GM13976 (cell line): ENCODE measurements around the gene DUSP16.
"Not testable (repeated sequence)": the region's sequence is repeated elsewhere in the genome, so short reads cannot be mapped to it uniquely, and the experiment has no call there.

ENCODE experiments used
- DNase-seq: peaks from one replicate; pipeline ENCODE4 v3.0.0; 2012; ENCODE audit warnings: low spot score
- in situ Hi-C: fragments of 300-500 bp; cut with MboI; formaldehyde crosslinking; loops from one replicate; pipeline ENCODE4 v1.12.0; 2022; ENCODE audit warnings: low sequenced_read_pairs, mixed read lengths, inconsistent platforms; ENCODE audit not compliant: unreplicated experiment
- TF ChIP-seq, protein P1 (sequence below): IDR thresholded peaks from 2 replicates; pipeline ENCODE4 v1.5.1; 2012; ENCODE audit warnings: borderline replicate concordance, mild to moderate bottlenecking; ENCODE audit not compliant: insufficient read depth; ENCODE audit errors: extremely low read depth, missing control alignments, control extremely low read depth

DUSP16 gene

GRCh38 chr12:12592930-12593329 is 30.3 kb upstream of the DUSP16 start:
- TF ChIP-seq, protein P1, sequence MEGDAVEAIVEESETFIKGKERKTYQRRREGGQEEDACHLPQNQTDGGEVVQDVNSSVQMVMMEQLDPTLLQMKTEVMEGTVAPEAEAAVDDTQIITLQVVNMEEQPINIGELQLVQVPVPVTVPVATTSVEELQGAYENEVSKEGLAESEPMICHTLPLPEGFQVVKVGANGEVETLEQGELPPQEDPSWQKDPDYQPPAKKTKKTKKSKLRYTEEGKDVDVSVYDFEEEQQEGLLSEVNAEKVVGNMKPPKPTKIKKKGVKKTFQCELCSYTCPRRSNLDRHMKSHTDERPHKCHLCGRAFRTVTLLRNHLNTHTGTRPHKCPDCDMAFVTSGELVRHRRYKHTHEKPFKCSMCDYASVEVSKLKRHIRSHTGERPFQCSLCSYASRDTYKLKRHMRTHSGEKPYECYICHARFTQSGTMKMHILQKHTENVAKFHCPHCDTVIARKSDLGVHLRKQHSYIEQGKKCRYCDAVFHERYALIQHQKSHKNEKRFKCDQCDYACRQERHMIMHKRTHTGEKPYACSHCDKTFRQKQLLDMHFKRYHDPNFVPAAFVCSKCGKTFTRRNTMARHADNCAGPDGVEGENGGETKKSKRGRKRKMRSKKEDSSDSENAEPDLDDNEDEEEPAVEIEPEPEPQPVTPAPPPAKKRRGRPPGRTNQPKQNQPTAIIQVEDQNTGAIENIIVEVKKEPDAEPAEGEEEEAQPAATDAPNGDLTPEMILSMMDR, result no peak

GRCh38 chr12:12590961-12591360 is 28.3 kb upstream of the DUSP16 start:
- TF ChIP-seq, protein P1, result no peak
- in situ Hi-C loops, result no loop called here
- DNase-seq, result no peak

More at GRCh38 chr12:12592930-12593329, 30.3 kb upstream of the DUSP16 start:
- DNase-seq, result no peak
- in situ Hi-C loops, result no loop called here

DNA sequence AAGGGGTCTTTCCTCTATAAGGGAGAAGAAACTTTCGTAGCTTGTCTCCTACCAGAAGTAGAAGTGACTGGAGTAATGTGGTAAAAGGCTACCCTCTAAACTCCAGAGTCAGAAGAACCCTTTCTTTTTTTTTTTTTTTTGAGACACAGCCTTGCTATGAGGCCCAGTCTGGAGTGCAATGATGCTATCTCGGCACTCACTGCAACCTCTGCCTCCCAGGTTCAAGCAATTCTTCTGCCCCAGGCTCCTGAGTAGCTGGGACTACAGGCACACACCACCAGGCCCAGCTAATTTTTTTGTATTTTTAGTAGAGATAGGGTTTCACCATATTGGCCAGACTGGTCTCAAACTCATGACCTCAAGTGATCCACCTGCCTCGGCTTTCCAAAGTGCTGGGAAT is 25.8 kb upstream of the DUSP16 start:
- in situ Hi-C loops, DNase-seq: not testable (repeated sequence)

- no peak for DNase-seq
- in situ Hi-C loops, result no loop called here
- TF ChIP-seq, protein P1, result no peak
Measured at GRCh38 chr12:12587878-12588277, 25.2 kb upstream of the DUSP16 start.

DNA sequence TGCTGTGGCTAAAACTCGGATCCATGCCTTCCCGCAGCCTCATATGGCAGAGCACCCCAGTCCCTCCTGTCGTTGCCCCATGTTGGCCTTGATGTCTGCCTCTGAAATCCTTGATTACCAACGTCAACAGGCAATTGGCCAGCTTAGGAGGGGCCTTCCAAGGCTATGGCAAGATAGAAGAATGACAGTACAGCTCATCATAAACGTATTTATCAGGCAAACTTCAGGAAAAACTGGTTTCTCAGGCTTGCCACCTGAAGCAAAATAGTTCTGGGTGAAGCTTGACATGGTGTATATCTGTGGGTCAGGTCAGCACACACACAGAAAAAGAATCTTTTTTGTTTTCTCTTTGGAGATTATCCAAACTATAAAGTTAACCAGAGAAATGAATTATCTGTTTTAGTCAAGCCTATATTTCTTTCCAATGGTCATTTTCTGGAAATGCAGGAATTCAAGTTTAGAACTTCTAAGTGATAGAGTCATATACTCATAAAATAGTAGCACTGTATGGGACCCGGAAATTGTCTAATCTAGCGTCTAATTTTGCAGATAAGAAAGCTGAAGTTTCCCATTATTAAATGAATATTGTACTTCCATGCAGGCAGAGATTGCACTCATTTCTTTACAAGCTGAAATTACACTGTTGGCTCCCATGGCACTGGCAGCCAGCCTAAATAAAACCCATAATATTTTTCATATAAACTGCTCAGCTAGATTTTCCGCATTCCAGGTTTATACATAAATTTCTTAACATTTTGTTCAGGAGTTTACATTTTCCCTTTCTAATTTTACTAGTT is 24.4 kb upstream of the DUSP16 start:
- in situ Hi-C loops, result no loop called here
- no peak for DNase-seq
- TF ChIP-seq, protein P1, result no peak

GRCh38 chr12:12585115-12585863 is 22.6 kb upstream of the DUSP16 start:
- in situ Hi-C loops, result no loop called here
- TF ChIP-seq, protein P1, result no peak
- no peak for DNase-seq

- no peak for DNase-seq
- in situ Hi-C loops, result no loop called here
- TF ChIP-seq, protein P1, result no peak
Measured at GRCh38 chr12:12583510-12584178, 21.0 kb upstream of the DUSP16 start.
